Hepatocyte (in vitro differentiated cells): Measurements from ENCODE around the gene ANKRD11. TPM values are rescaled to one million over a fixed set of nuclear protein-coding genes. Genes with fewer than 3 reads are reported as not detected.

Source experiments
- DNase-seq: peaks from one replicate; pipeline ENCODE4 v3.0.0-alpha.2; 2016; ENCODE audit warnings: low spot score
- H2AFZ ChIP-seq: fragments of 200-600 bp; sonication (generic); 2 replicates; pipeline ENCODE4 v1.6.0; 2016; ENCODE audit warnings: antibody characterized with exemption, mild to moderate bottlenecking
- H3K27ac ChIP-seq: fragments of 200-600 bp; sonication (generic); 2 replicates; pipeline ENCODE4 v1.5.1; 2016; ENCODE audit warnings: mild to moderate bottlenecking
- H3K27me3 ChIP-seq: fragments of 200-600 bp; sonication (generic); 2 replicates; pipeline ENCODE4 v1.6.1; 2016
- H3K36me3 ChIP-seq: fragments of 200-600 bp; sonication (generic); replicated peaks from 2 replicates; pipeline ENCODE4 v1.5.1; 2016; ENCODE audit warnings: low read depth; ENCODE audit not compliant: insufficient read depth
- H3K4me1 ChIP-seq: fragments of 200-600 bp; sonication (generic); 2 replicates; pipeline ENCODE4 v1.5.1; 2016; ENCODE audit warnings: mild to moderate bottlenecking, moderate library complexity; ENCODE audit not compliant: insufficient read depth
- H3K4me2 ChIP-seq: fragments of 200-600 bp; sonication (generic); 2 replicates; pipeline ENCODE4 v1.6.0; 2016
- H3K4me3 ChIP-seq: fragments of 200-600 bp; sonication (generic); 2 replicates; pipeline ENCODE4 v1.5.1; 2016; ENCODE audit warnings: mild to moderate bottlenecking
- H3K79me2 ChIP-seq: fragments of 200-600 bp; sonication (generic); 2 replicates; pipeline ENCODE4 v1.6.0; 2017; ENCODE audit warnings: mild to moderate bottlenecking
- H3K9me2 ChIP-seq: fragments of 200-600 bp; sonication (generic); replicated peaks from 2 replicates; pipeline ENCODE4 v1.6.0; 2017; ENCODE audit warnings: mild to moderate bottlenecking; ENCODE audit not compliant: insufficient read depth
- H3K9me3 ChIP-seq: fragments of 200-600 bp; sonication (generic); 2 replicates; pipeline ENCODE4 v1.5.1; 2016; ENCODE audit warnings: low read depth, mild to moderate bottlenecking
- H4K20me1 ChIP-seq: fragments of 200-600 bp; sonication (generic); 2 replicates; pipeline ENCODE4 v1.6.0; 2016; ENCODE audit warnings: mild to moderate bottlenecking; ENCODE audit not compliant: insufficient read depth, poor library complexity, severe bottlenecking
- CTCF ChIP-seq: fragments of 200-600 bp; sonication (generic); IDR thresholded peaks from 2 replicates; pipeline ENCODE4 v1.5.1; 2016; ENCODE audit warnings: antibody characterized with exemption, mild to moderate bottlenecking; ENCODE audit not compliant: poor library complexity
- EZH2 ChIP-seq: fragments of 200-600 bp; sonication (generic); IDR thresholded peaks from 2 replicates; pipeline ENCODE4 v1.6.1; 2016; ENCODE audit warnings: antibody characterized with exemption, mild to moderate bottlenecking, borderline replicate concordance
- EZH2phosphoT487 ChIP-seq: fragments of 200-600 bp; sonication (generic); IDR thresholded peaks from one replicate; pipeline ENCODE4 v1.6.1; 2018; ENCODE audit warnings: antibody characterized with exemption, mild to moderate bottlenecking, low read depth, moderate library complexity; ENCODE audit not compliant: unreplicated experiment, severe bottlenecking
- WGBS: methylation state at CpG from one replicate; pipeline ENCODE4 v1.1.6; 2016; ENCODE audit warnings: low lambda C conversion rate; ENCODE audit errors: missing lambda C conversion rate; 5-methylcytosine and 5-hydroxymethylcytosine counted together
- polyA plus RNA-seq: library from polyadenylated mRNA; unstranded; fragments of >200 nt; fragmentation: Nextera tagmentation; extraction: Ambion mirVana; gene quantifications from 2 replicates; pipeline ENCODE4 v1.2.1, GENCODE V29; 2016
- total RNA-seq: library from RNA; depleted of rRNA; stranded (reverse); fragments of >200 nt; gene quantifications from 2 replicates; pipeline ENCODE4 v1.2.3, GENCODE V29; 2014

ANKRD11 gene
- total and polyA plus RNA-seq, 2 experiments from 2014 or later: 48.7 to 130 TPM

GRCh38 chr16:89481356-89481955 lies 8.9 kb downstream of the ANKRD11 start:
- H3K4me1 ChIP-seq: peaks cover 63% of the 10 kb centered on the region
- peaks cover 100% of the 10 kb centered on the region for H4K20me1 ChIP-seq
- H3K36me3 ChIP-seq: no peaks in the 10 kb centered on the region
- DNase-seq: no peak
- no peak overlapping the region for H2AFZ ChIP-seq
- TF ChIP-seq EZH2: no peak
- no peak for TF ChIP-seq EZH2phosphoT487
- no peak for TF ChIP-seq CTCF
- no peaks in the 10 kb centered on the region for H3K27me3 ChIP-seq
- H3K9me3 ChIP-seq: no peaks in the 10 kb centered on the region
- 89% methylated on average over 13 of the region's 13 CpGs for WGBS
- H3K9me2 ChIP-seq: no peaks in the 10 kb centered on the region
- peak overlapping the region; percentile 88 for H3K27ac ChIP-seq
- peak overlapping the region; percentile 51 for H3K4me2 ChIP-seq
- H3K4me3 ChIP-seq: no peak overlapping the region
- H3K79me2 ChIP-seq: peaks cover 100% of the 10 kb centered on the region

- Histone ChIP-seq H3K36me3 (no peaks in the 10 kb centered on the region), H3K27me3 (no peaks in the 10 kb centered on the region), H3K4me1 (peaks cover 51% of the 10 kb centered on the region), H3K27ac (peak overlapping the region; percentile 66), H3K79me2 (peaks cover 100% of the 10 kb centered on the region), H3K9me2 (no peaks in the 10 kb centered on the region), H3K9me3 (no peaks in the 10 kb centered on the region), H3K4me2 (no peak overlapping the region), H4K20me1 (peaks cover 100% of the 10 kb centered on the region), H3K4me3 (no peak overlapping the region), H2AFZ (no peak overlapping the region)
- no peak for TF ChIP-seq EZH2
- TF ChIP-seq EZH2phosphoT487: no peak
- no peak for DNase-seq
- 80% methylated on average over 14 of the region's 14 CpGs for WGBS
These were observed 11.7 kb downstream of the ANKRD11 start for GRCh38 chr16:89478576-89479221.

- H4K20me1 ChIP-seq: peaks cover 100% of the 10 kb centered on the region
- H2AFZ ChIP-seq: no peak overlapping the region
- peaks cover 100% of the 10 kb centered on the region for H3K79me2 ChIP-seq
- peaks cover 51% of the 10 kb centered on the region for H3K4me1 ChIP-seq
- no peaks in the 10 kb centered on the region for H3K36me3 ChIP-seq
- DNase-seq: no peak
- H3K27me3 ChIP-seq: no peaks in the 10 kb centered on the region
- no peak for TF ChIP-seq EZH2
- TF ChIP-seq EZH2phosphoT487: no peak
- no peak for TF ChIP-seq CTCF
- H3K9me3 ChIP-seq: no peaks in the 10 kb centered on the region
- H3K27ac ChIP-seq: peak overlapping the region; percentile 5
- WGBS: 79% methylated on average over 10 of the region's 10 CpGs
- no peak overlapping the region for H3K4me3 ChIP-seq
- H3K4me2 ChIP-seq: no peak overlapping the region
- no peaks in the 10 kb centered on the region for H3K9me2 ChIP-seq
These were observed 13.5 kb downstream of the ANKRD11 start for GRCh38 chr16:89476811-89477261.

GRCh38 chr16:89476379-89476778 lies 14.0 kb downstream of the ANKRD11 start:
- H3K27me3 ChIP-seq: no peaks in the 10 kb centered on the region
- WGBS: 79% methylated on average over 5 of the region's 5 CpGs
- no peak overlapping the region for H2AFZ ChIP-seq
- H3K4me2 ChIP-seq: no peak overlapping the region
- peaks cover 51% of the 10 kb centered on the region for H3K4me1 ChIP-seq
- peaks cover 100% of the 10 kb centered on the region for H3K79me2 ChIP-seq
- no peaks in the 10 kb centered on the region for H3K36me3 ChIP-seq
- peaks cover 100% of the 10 kb centered on the region for H4K20me1 ChIP-seq
- H3K9me3 ChIP-seq: no peaks in the 10 kb centered on the region
- H3K4me3 ChIP-seq: no peak overlapping the region
- H3K9me2 ChIP-seq: no peaks in the 10 kb centered on the region
- no peak for TF ChIP-seq EZH2
- peak overlapping the region; percentile 5 for H3K27ac ChIP-seq
- DNase-seq: no peak
